Progenitor cell of endocrine pancreas (in vitro differentiated cells): ENCODE data around the gene C7orf57. TPM values are rescaled to one million over a fixed set of nuclear protein-coding genes. Genes with fewer than 3 reads are reported as not detected.
"Not testable (repeated sequence)": the region's sequence is repeated elsewhere in the genome, so short reads cannot be mapped to it uniquely, and the experiment has no call there.

Experiments
- DNase-seq: peaks from one replicate; pipeline ENCODE4 v3.0.0; 2021; ENCODE audit warnings: low spot score; ENCODE audit not compliant: unreplicated experiment
- H3K27ac Mint-ChIP-seq: 2 replicates; pipeline ENCODE4 v1.8.0; 2021; ENCODE audit warnings: mild to moderate bottlenecking, moderate library complexity, mixed read lengths
- H3K27me3 Mint-ChIP-seq: 2 replicates; pipeline ENCODE4 v1.8.0; 2021; ENCODE audit warnings: mixed read lengths
- H3K36me3 Mint-ChIP-seq: 2 replicates; pipeline ENCODE4 v1.8.0; 2022; ENCODE audit warnings: mixed read lengths; ENCODE audit not compliant: insufficient read depth
- H3K4me1 Mint-ChIP-seq: 2 replicates; pipeline ENCODE4 v1.8.0; 2021; ENCODE audit warnings: low read depth, mixed read lengths
- H3K4me3 Mint-ChIP-seq: 2 replicates; pipeline ENCODE4 v1.8.0; 2021; ENCODE audit warnings: low read depth, mild to moderate bottlenecking, moderate library complexity, mixed read lengths
- H3K9me3 Mint-ChIP-seq: 2 replicates; pipeline ENCODE4 v1.8.0; 2021; ENCODE audit warnings: low read depth, mixed read lengths
- CTCF ChIP-seq: fragments of 200-600 bp; sonication (generic); IDR thresholded peaks from one replicate; pipeline ENCODE4 v1.5.0; 2021; ENCODE audit warnings: antibody characterized with exemption, mild to moderate bottlenecking; ENCODE audit not compliant: unreplicated experiment
- long read RNA-seq: library from polyadenylated mRNA; unstranded; transcript quantifications from one replicate; pipeline ENCODE4 v2.0.0, GENCODE V29; 2020
- total RNA-seq: library from RNA; stranded (reverse); gene quantifications from 2 replicates; pipeline ENCODE4 v1.2.1, GENCODE V29; 2021

Gene C7orf57
- not detected in 2 replicates for total RNA-seq
- long read RNA-seq = 0 reads

- H3K27me3 Mint-ChIP-seq = peaks cover 55% of the 10 kb centered on the region
Measured at GRCh38 chr7:48035301-48035966, at the start of gene C7orf57. TSS of gene C7orf57 (plus strand) at chr7:48035543. CDS start at chr7:48036309, 766 bp downstream.

DNA sequence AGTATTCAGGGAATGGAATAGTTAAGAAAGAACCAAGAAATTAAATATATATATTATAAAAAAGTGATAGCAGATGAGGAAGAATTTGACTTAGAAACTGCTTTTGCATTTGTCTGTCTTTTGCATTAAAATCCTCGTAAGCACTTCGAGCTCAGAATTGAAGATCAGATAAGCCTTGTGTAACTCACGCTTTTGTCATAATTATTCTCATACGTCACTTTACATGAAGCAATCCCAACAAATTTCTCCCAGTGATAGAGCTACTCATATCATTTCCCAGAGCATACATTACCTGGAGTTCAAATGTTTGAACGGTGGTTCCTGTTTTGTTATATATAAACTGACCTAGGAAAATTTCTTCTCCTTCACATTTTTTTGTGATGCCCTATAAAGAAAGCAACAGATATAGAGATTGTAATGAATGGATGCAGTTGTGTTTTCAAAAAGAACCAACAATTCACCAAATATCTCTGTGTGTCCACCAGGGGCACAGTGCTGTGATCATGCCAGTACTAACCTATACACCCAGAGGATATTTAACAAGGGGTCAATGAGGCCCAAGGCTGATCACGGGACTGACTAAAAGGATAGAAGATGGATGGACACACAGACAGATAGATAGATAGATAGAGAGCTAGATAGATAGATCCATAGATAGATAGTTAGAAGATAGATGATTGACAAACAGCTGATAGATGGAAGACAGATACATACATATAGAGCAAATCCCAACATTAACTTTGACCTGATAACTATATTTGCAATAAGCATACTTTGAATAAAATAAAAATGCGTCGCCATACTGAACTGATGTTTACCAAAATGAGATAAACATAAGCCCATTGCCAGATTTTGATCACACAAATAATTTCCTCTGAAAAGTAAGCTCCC is 46.6 kb upstream of the C7orf57 start:
- Mint-ChIP-seq H3K27me3 (no peaks in the 10 kb centered on the region), H3K4me1 (peaks cover 26% of the 10 kb centered on the region), H3K4me3 (no peak overlapping the region), H3K27ac (peak overlapping the region; percentile 79), H3K9me3 (peaks cover 4% of the 10 kb centered on the region), H3K36me3 (no peaks in the 10 kb centered on the region)
- DNase-seq = no peak
- peak; percentile 60 for TF ChIP-seq CTCF

More at GRCh38 chr7:48035301-48035966, at the start of gene C7orf57:
- H3K36me3 Mint-ChIP-seq = no peaks in the 10 kb centered on the region
- peak; percentile 82 for DNase-seq
- peak within 1 kb of the TSS; percentile 76 for H3K4me3 Mint-ChIP-seq
- no peak for TF ChIP-seq CTCF
- peaks cover 5% of the 10 kb centered on the region for H3K4me1 Mint-ChIP-seq
- no peak within 1 kb of the TSS for H3K27ac Mint-ChIP-seq
- no peaks in the 10 kb centered on the region for H3K9me3 Mint-ChIP-seq

DNA sequence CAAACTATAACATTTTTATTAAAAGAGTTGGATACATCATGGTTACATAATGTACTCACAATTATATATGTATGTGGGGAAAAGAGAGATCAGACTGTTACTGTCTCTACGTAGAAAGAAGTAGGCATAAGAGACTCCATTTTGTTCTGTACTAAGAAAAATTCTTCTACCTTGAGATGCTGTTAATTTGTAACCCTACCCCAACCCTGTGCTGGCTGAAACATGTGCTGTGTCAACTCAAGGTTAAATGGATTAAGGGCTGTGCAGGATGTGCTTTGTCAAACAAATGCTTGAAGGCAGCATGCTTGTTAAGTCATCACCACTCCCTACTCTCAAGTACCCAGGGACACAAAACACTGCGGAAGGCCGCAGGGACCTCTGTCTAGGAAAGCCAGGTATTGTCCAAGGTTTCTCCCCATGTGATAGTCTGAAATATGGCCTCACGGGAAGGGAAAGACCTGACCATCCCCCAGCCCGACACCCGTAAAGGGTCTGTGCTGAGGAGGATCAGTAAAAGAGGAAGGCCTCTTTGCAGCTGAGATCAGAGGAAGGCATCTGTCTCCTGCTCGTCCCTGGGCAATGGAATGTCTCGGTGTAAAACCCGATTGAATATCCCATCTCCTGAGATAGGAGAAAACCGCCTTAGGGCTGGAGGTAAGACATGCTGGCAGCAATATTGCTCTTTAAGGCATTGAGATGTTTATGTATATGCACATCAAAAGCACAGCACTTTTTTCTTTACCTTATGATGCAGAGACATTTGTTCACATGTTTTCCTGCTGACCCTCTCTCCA is 45.5 kb upstream of the C7orf57 start:
- not testable (repeated sequence) for DNase-seq, H3K9me3 Mint-ChIP-seq, H3K27me3 Mint-ChIP-seq, H3K4me3 Mint-ChIP-seq, H3K36me3 Mint-ChIP-seq
- peak overlapping the region; percentile 90 for H3K27ac Mint-ChIP-seq
- peaks cover 26% of the 10 kb centered on the region for H3K4me1 Mint-ChIP-seq

GRCh38 chr7:47990592-47990991 is 44.8 kb upstream of the C7orf57 start:
- no peak overlapping the region for H3K4me3 Mint-ChIP-seq
- peaks cover 10% of the 10 kb centered on the region for H3K9me3 Mint-ChIP-seq
- no peak for TF ChIP-seq CTCF
- H3K4me1 Mint-ChIP-seq = peaks cover 26% of the 10 kb centered on the region
- H3K27ac Mint-ChIP-seq = peak overlapping the region; percentile 90
- DNase-seq = no peak
- no peaks in the 10 kb centered on the region for H3K27me3 Mint-ChIP-seq
- no peaks in the 10 kb centered on the region for H3K36me3 Mint-ChIP-seq

DNA sequence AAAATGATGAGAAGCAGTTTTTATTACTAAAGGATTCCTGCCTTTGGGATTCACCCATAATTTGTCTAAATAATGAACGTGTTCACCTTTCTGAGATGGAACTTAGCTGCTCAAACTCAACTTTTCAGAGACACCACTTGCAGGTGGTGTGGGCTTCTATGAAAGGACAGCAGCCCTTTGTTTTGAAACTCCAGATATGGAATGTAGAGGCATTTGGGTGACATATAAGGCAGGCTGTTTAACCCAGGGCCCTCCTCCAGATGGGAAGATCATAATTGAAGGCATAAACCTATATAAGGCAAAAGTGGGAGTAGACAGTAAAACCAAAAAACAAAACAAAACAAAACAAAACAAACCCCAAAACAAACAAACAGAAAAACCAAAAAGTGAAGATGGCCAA is 44.1 kb upstream of the C7orf57 start:
- DNase-seq = no peak
- peaks cover 10% of the 10 kb centered on the region for H3K9me3 Mint-ChIP-seq
- no peaks in the 10 kb centered on the region for H3K36me3 Mint-ChIP-seq
- peak overlapping the region; percentile 81 for H3K4me3 Mint-ChIP-seq
- peak overlapping the region; percentile 82 for H3K27ac Mint-ChIP-seq
- H3K27me3 Mint-ChIP-seq = no peaks in the 10 kb centered on the region
- no peak for TF ChIP-seq CTCF
- H3K4me1 Mint-ChIP-seq = peaks cover 26% of the 10 kb centered on the region
